Posterior cingulate gyrus (tissue), 11 donors: Measurements from ENCODE around the gene TLR5.
A peak's percentile ranks its signal among the peaks of the same experiment; 100 is the strongest.

Experiments used
- DNase-seq, 10 donors: peaks; one replicate each; pipeline versions ENCODE4 v3.0.0 to v3.0.0-alpha.2; 2020 to 2021; ENCODE audit warnings: mixed read lengths in 3 of 10
- intact Hi-C: fragments of 100-400 bp; cut with DNase I; formaldehyde crosslinking; loops from one replicate; pipeline ENCODE4 v1.15.1; 2023

TLR5 gene

DNA sequence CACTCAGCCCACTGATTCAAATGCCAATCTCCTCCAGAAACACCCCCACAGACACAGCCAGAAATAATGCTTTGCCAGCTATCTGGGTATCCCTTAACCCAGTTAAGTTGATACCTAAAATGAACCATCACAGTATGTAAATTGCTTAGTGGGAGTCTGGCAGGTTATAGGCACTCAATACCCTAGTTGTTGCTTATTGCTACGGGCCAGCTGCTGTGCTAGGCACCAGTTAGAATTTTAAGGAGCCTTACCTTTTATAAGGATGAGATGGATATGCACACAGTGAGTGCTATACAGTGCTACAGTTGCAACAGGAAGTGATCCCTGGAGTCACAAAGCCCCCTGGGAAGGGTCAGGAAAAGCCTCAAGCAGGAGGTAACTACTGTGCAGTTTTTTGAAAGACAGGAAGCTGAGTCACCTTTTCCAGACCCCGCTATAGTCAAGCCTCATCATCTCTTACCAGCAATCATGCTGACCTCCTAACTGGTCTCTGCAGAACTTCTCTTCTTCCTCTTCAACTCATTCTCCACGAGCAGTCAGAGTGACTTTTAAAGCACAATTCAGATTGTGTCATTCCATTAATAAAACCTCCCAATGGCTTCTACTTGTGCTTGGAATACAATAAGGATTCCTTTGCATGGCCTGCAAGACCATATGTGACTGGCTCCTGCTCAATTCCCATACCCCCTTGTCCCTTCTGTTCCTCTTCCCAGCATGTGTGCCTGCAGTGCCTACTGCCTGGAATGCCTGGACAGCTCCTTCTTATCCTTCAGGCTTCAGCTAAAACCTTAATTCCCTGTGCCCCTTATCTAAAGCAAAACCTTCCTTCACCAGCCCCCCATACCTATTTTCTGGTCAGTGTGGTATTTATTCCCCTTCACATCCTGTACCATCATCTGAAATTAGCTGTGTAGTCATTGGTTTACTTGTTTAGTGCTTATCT, 10.4 kb upstream of the TLR5 start:
- no peak for DNase-seq

DNA sequence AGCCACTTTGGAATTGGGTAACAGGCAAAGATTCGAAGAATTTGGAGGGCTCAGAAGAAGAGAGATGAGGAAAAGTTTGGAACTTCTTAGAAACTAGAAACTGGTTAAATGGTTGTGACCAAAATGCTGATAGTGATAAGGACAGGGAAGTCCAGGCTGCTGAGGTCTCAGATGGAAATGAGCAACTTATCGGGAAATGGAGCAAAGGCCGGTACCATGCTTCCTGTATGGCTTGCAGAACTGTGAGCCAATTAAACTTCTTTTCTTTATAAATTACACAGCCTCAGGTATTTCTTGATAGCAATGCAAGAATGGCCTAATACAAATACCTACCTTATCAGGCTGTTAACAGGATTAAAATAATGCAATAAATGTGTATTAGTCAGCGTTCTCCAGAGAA, 9.4 kb upstream of the TLR5 start:
- DNase-seq: no peak
- intact Hi-C loops: no loop called here

More for the DNA sequence above, 10.4 kb upstream of the TLR5 start:
- intact Hi-C loops: no loop called here

DNA sequence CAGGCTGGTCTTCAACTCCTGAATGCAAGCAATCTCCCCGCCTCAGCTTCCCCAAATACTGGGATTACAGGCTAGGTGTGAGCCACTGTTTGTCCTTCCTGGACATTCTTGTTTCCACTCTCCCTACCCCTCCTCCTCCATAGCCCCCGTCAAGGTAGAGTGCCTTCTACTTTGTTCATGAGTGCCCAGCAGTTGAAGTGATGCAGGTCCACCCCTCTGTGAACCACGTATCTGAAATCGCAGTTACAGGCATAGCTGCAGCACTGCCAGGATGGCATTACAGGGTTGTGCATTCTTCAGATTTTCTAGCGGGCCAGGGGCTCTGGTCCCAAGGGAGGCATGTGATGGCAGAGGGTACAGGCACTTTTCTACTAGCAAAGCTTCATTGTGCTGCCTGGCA, 7.4 kb upstream of the TLR5 start:
- no peak for DNase-seq
- intact Hi-C loops: no loop called here

DNA sequence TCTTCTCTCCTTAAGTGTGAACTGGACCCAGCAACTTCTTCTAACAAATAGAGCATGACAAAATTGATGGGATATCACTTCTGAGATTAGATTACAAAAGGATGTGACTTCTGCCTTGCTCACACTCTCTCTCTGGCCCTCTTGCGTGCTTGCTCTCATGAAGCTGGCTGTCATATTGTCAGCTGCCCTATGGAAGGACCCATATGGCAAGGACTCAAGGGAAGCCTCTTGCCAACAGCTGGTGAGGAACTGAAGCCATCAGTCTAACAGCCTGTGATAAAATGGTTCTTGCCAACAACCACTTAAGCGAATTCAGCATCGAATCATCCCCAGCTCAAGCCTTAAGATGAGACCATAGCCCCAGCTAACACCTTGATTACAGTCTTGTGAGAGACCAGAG, 4.8 kb upstream of the TLR5 start:
- intact Hi-C loops: no loop called here
- DNase-seq: no peak

DNA sequence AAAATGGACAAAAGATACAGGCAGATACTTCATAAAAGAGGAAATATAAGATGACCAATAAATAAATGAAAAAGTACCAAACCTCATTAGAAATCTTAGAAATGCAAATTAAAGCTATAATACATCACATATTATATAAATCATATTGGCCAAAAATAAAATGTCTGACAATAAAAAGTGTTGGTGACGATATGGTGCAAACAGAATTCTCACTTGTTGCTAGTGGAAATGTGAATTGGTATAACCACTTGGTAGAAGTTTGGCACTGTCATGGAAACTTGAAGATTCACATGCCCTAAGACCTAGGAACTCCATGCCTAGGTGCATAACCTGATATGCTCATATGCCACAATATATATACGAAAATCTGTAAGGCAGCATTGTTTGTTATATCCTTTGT, 4.4 kb upstream of the TLR5 start:
- intact Hi-C loops: no loop called here
- no peak for DNase-seq

DNA sequence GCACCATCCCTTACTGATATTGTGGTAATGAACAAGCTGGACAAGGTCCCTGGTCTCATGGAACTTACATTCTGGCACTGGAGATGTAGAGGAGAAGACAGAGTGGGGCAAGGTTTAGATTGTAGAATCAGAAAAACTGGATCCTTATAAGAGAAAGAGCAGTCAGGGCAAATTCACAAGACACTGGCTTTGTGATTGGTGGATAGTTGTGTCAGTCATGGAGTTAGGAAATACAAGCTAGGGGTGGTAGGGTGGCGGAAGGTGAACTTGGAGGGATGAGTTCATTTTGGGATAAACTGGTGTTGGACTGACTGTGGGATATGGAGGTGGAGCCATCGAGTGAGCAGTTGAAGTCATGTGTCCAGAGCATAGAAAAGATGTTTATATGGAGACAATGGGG, 3.7 kb upstream of the TLR5 start:
- intact Hi-C loops: no loop called here
- DNase-seq: no peak

DNA sequence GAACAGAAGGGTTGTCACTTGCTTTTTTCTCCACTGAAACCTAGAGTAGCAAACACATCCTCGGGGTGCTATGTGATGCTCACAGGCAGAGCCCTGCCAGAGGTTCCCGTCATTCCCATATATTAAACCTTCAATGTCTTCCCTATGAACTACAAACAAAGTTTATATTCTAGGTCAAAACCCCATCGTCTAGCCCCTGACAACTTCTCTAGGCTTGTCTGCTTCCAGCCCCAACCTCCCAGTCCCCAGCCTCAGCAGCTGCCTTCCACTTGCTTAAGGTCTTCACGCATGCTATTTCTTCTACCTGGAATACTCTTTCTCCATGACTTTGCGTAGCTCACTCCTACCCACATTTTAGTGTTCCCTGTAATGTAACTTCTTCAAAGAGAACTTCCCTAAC, 1.9 kb upstream of the TLR5 start:
- no peak for DNase-seq
- intact Hi-C loops: no loop called here

DNA sequence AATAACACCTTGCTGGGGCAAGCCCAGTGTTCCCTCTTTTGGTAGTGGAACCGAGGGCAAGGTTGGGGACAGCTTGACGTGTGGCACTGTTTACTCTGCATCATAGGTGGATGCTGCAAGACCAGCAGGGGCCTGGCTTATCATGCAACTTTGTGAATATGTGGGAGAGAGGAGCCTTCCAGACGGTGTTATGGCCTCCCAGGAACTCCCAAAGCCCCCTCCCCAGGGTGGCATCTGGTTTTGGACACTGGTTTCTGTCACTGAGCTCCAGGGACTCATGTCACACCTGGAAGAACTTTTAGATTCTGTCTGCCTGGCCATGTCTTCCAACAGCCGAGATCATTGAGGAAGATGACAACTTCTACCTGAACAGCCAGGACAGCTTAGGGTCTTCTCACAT, 1.4 kb upstream of the TLR5 start:
- intact Hi-C loops: no loop called here
- DNase-seq: no peak

DNA sequence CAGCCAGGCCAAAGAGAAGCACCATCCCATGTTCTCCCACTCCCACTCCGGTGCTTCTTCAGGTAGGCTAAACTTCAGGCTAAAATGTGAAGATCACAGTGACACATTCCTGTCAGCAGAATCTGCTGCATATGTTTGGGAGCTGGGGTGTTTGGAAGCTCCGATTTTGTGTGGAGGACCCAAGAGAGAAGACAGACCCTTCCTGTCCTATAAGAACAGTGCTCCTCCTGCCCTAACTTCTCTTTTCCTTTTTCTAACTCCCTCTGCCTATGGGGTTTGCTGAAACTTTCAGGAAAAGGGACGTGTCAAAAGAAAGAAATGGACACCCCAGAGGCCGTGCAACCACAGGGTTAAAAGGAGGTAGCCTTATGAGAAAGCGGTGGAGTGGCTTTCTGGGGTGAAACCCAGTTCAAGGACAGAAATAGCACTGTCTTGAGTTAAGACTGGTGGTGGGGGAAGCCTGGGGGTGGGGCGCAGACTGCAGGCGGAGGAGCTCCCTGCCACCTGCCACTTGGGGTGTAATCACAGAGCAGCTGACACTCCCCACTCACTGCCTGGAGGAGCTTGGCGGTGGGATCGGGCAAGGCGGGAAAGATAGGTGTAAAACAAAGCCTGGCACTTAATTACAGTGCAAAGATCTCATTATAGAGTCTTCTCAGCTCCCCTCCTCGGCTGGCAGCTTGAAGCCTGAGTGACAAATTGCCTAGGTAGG, 645 bp upstream of the TLR5 start:
- DNase-seq: peak in 2 of 10 donors; percentile 26 to 86
- intact Hi-C loops: no loop called here

DNA sequence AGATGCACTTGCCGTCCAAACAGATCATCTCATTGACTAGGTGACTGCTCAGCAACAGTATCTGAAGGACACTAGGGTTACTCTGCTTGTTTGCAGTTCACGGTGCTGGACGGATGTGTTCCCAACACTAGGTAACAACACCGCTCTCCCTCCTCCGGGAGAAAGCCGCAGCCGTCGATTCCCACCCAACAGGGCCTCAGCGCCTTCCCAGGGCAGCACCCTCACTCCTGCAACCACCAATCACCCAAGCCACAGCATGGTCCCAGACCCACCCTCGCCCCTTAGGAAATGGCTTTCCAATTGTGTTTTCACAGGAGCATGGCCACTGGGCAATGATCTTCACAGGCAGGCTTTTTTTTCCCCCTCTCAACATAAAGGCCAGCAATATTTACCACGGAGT, 779 bp downstream of the TLR5 start:
- DNase-seq: no peak
- intact Hi-C loops: no loop called here

DNA sequence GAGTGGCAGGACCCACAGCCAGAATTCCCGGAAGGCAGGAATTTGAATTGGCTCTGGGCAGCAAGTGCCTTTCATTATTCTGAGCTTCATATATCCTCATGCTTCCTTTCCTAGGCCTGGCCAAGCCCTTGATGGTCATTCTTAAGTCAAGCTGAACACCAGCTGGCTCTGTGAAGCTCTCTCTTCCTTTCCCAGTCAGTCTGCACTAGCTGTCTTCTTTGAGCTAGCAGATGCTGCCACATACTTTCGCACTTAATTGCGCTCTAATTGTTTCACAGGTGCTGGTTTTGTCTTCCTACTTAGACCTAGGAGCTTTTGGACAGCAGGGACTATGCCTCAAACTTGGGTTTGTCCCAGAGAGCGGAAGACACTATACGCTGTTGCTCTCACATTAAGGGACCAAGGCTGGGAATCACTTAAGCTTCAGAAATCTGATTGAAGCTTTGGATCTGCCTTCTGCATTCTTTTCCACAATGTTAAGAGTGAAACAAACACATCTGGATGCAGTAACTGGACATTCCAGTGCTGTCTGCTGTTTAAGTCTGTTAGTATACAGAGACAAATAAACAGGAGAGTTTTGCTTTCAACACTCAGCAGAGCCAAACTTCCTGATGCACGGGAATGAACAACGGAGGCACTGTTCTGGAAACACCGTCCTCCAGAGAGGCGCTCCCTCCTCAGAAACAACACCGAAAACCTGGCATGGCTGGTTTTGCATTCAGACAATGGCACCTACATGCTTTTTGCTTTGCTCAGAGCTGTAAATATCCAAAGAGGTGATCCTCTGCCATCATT, 2.2 kb downstream of the TLR5 start:
- no peak for DNase-seq
- intact Hi-C loops: no loop called here

DNA sequence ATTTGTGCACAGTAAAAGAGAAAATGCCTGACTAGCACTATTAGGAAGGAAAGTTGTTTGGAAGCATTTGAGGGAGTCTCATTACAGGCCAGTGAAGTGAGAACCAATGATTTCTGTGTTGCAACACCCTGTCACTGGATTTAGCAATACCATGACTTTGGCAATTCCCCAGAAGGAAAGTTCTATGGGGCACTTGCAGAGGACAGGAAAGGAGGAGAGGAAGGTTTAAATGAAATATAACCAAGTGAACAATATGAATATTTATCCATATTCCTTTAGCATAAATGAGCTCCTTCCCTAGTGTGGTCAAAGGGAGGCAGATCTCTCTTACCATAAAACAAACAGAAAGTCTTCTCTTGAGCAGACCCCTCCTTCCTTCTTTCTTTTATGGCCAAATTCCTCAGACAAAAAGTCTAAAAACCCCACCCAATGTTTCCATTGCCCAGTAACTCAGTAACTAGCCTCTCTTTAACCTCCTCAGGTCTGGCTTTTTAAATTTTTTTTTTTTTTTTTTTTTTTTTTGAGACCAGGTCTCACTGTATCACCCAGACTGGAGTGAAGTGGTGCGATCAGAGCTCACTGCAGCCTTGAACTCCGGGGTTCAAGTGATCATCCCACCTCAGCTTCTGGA, 5.5 kb downstream of the TLR5 start:
- no peak for DNase-seq
- intact Hi-C loops: loop anchor here (10.0 kb wide), 1 partner anchor 217 kb away; no protein-coding TSS in a partner anchor

DNA sequence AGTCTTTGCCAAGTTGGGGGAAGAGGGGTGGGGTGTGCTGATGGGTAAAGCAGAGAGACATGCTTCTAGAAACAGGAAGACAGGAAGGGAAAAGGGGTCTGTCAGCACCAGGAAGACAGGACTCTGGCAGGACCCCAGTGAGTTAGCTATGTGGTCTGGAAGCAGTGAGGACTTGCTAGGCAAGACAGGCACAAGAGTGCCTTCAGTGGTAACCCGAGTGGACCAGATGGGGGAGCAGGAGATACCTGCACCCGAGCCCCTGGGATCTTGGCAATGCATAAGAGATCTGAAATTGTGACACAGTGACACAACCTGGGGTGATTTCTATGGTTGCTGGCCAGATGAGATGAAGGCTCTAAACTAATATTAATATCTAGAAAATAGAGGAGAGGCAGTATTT, 7.0 kb downstream of the TLR5 start:
- intact Hi-C loops: loop anchor here (10.0 kb wide), 1 partner anchor 219 kb away; no protein-coding TSS in a partner anchor
- no peak for DNase-seq

DNA sequence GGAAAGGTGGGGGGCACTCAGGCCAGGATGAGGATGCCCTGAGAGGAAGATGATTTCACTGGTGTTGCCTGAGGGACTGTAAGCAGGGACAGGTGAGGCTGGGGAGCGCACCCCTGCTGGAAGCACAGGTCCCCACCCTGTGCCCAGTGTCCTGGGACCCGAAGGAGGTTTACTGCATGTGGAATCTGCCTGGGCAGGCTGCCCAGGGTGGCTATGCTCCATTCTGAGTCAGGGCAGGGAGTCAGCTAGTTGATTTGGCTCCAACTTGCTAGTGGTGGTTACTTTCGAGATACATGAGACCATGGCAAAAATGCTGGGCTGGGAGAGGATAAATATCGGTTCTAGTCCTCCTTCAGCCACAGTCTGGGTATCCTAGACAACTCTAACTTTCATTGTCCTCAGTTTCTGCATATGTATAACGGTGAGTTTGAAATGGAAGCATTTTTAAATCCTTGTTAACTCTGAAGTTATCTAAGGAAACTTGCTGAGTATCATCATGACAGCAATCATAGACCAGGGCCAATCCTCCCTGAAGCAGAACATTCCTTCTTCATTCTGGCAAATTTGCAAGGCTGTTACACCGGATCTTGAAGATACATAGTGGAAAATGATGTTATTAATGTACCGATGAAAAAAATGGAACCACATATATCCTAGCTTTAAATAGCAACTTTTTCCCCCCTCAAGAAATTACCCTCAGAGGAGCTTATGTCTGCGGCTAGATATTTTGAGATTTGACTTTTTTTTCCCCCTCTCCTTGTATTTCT, 7.7 kb downstream of the TLR5 start:
- no peak for DNase-seq
- intact Hi-C loops: loop anchor here (10.0 kb wide), 1 partner anchor 219 kb away; no protein-coding TSS in a partner anchor

DNA sequence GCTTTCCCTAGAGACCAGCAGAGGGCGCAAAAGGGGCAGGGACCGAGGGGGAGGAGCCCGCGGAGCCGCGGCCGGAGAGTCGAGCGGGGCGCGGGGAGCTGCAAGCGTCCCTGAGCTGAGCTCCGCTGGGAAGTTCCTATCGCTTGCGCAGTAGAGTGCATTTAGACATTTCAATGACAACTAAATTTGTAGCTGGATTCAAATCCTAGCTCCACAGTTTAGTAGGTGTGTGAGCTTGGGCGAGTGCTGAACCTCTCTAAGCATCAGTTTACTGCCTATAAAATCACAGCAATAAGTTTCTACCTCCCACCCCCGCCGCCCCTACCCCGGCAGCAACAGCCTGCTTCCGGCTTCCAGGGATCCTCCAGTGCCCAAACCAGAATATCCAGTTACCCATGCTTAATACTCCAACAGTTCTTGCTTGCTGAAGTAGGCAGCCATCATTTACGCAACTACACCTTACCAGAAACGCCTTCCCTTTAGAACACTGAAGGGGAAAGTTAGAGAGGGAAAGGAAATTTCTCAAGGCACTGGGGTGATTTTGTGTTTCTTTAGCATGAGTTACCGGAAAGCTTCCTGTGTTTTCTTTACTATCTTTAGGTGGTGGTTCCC, 9.1 kb downstream of the TLR5 start:
- intact Hi-C loops: loop anchor here (5.0 to 10.0 kb wide), 3 partner anchors 108 to 548 kb away; no protein-coding TSS in a partner anchor
- DNase-seq: peak; percentile 67 to 97 (median 84)

DNA sequence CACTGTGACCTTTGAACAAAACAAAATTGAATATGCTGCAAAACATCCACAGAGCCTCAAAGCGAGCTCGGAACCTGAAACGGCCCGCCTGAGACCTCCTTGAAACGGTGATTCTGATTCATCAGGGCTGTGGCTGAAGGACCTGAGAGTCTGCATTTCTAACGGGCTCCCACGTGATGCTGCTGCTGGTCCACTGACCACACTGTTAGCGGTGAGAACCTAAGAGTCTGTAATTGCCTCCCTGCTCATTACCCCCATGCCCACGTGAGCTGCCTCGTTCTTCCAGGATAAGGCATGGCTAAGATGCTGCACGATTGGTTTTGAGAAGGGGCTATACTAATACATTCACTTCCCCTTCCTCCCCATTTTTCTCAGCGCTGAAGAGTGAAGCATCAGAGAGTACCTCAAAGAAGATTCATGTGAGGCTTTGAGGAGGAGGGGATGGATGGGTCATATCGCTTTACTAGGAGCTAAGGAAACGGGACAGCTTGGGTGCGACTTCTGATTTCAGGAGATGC, 9.7 kb downstream of the TLR5 start:
- no peak for DNase-seq
- intact Hi-C loops: loop anchor here (5.0 to 10.0 kb wide), 3 partner anchors 109 to 549 kb away; no protein-coding TSS in a partner anchor

DNA sequence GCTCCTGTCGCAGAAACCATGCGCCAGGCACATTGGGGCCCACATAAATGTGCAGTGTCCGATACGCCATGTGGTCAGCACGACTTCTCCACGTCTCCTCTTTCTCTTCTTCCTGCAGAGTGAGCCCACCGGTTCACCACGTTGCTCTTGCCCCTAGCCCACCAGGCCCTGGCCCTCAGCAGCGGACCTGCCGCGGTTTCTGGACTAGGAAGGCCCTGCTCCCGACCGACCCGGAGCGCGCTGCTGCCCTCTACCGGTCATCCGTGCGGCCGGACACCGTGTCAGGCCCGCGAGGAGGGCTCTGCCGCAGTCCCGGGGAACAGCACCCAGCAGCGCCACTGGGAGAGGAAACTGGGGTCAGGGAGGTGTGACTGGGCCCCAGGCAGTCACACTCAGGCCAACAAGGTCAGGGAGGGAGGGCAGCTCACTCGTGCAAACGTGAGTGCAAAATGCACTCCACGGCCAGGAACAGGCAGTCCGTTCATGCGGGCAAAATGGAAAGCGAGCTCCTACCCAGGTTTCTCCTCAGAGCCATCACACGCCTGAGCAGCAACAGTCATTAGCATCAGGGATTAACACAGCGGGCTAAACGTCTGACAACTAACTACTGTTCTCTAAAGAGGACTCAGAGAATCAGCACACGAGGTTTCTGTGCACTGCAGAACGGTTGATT, 13.7 kb downstream of the TLR5 start:
- intact Hi-C loops: loop anchor here (5.0 kb wide), 1 partner anchor 337 kb away; no protein-coding TSS in a partner anchor
- peak; percentile 20 to 94 (median 68) for DNase-seq

DNA sequence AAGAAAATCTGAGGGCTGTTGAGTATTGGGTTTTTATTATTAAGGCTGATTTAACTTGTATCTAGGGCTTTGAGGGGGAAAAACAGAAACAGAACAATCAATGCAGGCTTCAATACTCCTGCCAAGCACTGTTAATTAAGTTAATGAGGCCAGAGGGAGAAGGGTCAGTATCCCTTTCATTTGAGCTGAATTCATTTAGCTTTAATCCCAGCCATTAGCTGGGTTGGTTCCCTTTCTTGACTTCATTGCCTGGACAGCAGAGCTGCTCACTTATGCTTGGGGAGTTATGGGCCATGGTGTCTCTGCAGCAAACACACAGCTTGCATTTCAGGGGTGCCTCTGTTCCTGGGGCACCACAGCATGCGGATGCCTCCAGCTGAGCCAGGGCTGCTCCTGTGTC, 16.3 kb downstream of the TLR5 start:
- DNase-seq: no peak
- intact Hi-C loops: loop anchor here (5.0 kb wide), 1 partner anchor 334 kb away; no protein-coding TSS in a partner anchor
